Stomach (tissue), 9 donors: Measurements from ENCODE around the gene CDC42SE2. TPM values are rescaled to one million over a fixed set of nuclear protein-coding genes. Genes with fewer than 3 reads are reported as not detected.

Experiments
- DNase-seq, 2 donors: peaks; one replicate each; pipeline versions ENCODE4 v3.0.0 to v3.0.0-alpha.2; 2013 to 2019
- H3K27ac ChIP-seq, 5 donors: fragments of 200-600 bp in 4 of 5; sonication (generic) in 4 of 5; one replicate each; pipeline ENCODE4 v1.5.1; 2013 to 2019; ENCODE audit warnings: mild to moderate bottlenecking in 1 of 5, moderate library complexity in 1 of 5
- H3K27me3 ChIP-seq, 3 donors: fragments of 200-600 bp; sonication (generic); one replicate each; pipeline ENCODE4 v1.5.1; 2017 to 2019; ENCODE audit warnings: mixed run types in 1 of 3
- H3K36me3 ChIP-seq, 4 donors: fragments of 200-600 bp; sonication (generic); 1 replicate in 3 of 4; 2 replicates in 1 of 4; pipeline ENCODE4 v1.5.1; 2016 to 2019
- H3K4me1 ChIP-seq, 4 donors: fragments of 200-600 bp; sonication (generic); one replicate each; pipeline ENCODE4 v1.5.1; 2016 to 2019
- H3K4me3 ChIP-seq, 4 donors: fragments of 200-600 bp; sonication (generic) in 3 of 4; one replicate each; pipeline ENCODE4 v1.5.1; 2016 to 2019; ENCODE audit warnings: mild to moderate bottlenecking in 1 of 4
- H3K9me3 ChIP-seq, 4 donors: fragments of 200-600 bp; sonication (generic); one replicate each; pipeline ENCODE4 v1.5.1; 2016 to 2019
- CTCF ChIP-seq, 7 experiments: fragments of 450-650 bp in 4 of 7; fragments of 200-600 bp in 3 of 7; sonication (generic) in 3 of 7; IDR thresholded peaks; one replicate each; pipeline ENCODE4 v1.5.1; 2016 to 2019; ENCODE audit warnings: antibody characterized with exemption in 7 of 7, control low read depth in 2 of 7, mild to moderate bottlenecking in 1 of 7
- EP300 ChIP-seq: sonication (generic); formaldehyde crosslinking; IDR thresholded peaks from one replicate; pipeline ENCODE4 v1.6.1; 2017; ENCODE audit warnings: antibody characterized with exemption
- POLR2A ChIP-seq, 4 donors: fragments of 450-650 bp; IDR thresholded peaks; one replicate each; pipeline ENCODE4 v1.6.1; 2016; ENCODE audit warnings: antibody characterized with exemption in 4 of 4, control low read depth in 2 of 4, mild to moderate bottlenecking in 1 of 4, moderate library complexity in 1 of 4
- POLR2AphosphoS5 ChIP-seq, 3 donors: sonication (generic); formaldehyde crosslinking; IDR thresholded peaks; one replicate each; pipeline ENCODE4 v1.6.1; 2016; ENCODE audit warnings: antibody characterized with exemption in 3 of 3
- WGBS, 5 donors: extraction: QIAGEN DNeasy Blood & Tissue Kit in 3 of 5; methylation state at CpG; one replicate each; pipeline versions ENCODE4 v1.1.5 to v1.1.7; 2013 to 2018; 5-methylcytosine and 5-hydroxymethylcytosine counted together
- intact Hi-C: fragments of 100-400 bp; cut with DNase I; formaldehyde crosslinking; loops from one replicate; pipeline ENCODE4 v1.15.1; 2023; ENCODE audit warnings: low total_unique reads
- polyA plus RNA-seq, 3 donors: library from polyadenylated mRNA; stranded (reverse); fragments of 200-250 nt; gene quantifications; one replicate each; pipeline ENCODE4 v1.2.3, GENCODE V29; 2013
- total RNA-seq, 5 donors: library from RNA; depleted of rRNA; stranded (reverse); fragments of >200 nt; gene quantifications; one replicate each; pipeline versions ENCODE4 v1.1.0 to v1.2.3, GENCODE V29; 2014 to 2016
- donor health status: healthy with polysubstance abuse.
- donor health status: Bipolar disorder and iron deficiency.
- donor health status: healthy.

CDC42SE2 gene
- total and polyA plus RNA-seq, 8 donors: 11.0 to 87.9 (median 20.6) TPM

- Histone ChIP-seq H3K4me3 (no peak overlapping the region), H3K4me1 (peaks cover 0 to 36% (median 16%) of the 10 kb centered on the region in 4 donors), H3K9me3 (no peaks in the 10 kb centered on the region), H3K36me3 (peaks cover 0 to 19% (median 13%) of the 10 kb centered on the region in 4 donors), H3K27me3 (no peaks in the 10 kb centered on the region), H3K27ac (no peak overlapping the region)
- TF ChIP-seq POLR2AphosphoS5 (IDR thresholded peaks at IDR 0.05) (no peak), CTCF (IDR thresholded peaks at IDR 0.05) (no peak), POLR2A (IDR thresholded peaks at IDR 0.05) (no peak), EP300 (no peak)
- intact Hi-C loops: no loop called here
- 79 to 93% (median 83%) methylated on average over 4 of the region's 4 CpGs for WGBS, 5 donors
- no peak for DNase-seq
Measured at GRCh38 chr5:131322926-131323325, 59.1 kb downstream of the CDC42SE2 start.

- TF ChIP-seq POLR2A (IDR thresholded peaks at IDR 0.05): no peak
- TF ChIP-seq CTCF (IDR thresholded peaks at IDR 0.05): no peak
- no peak for TF ChIP-seq EP300
- TF ChIP-seq POLR2AphosphoS5 (IDR thresholded peaks at IDR 0.05): no peak
- peaks cover 0 to 14% (median 11%) of the 10 kb centered on the region in 4 donors for H3K36me3 ChIP-seq
- intact Hi-C loops: no loop called here
- no peak overlapping the region for H3K4me3 ChIP-seq
- H3K4me1 ChIP-seq: peaks cover 0 to 40% (median 18%) of the 10 kb centered on the region in 4 donors
- H3K27ac ChIP-seq: no peak overlapping the region
- no peak for DNase-seq
- no peaks in the 10 kb centered on the region for H3K27me3 ChIP-seq
- H3K9me3 ChIP-seq: no peaks in the 10 kb centered on the region
Measured at GRCh38 chr5:131323378-131323777, 59.5 kb downstream of the CDC42SE2 start.

GRCh38 chr5:131324303-131324702 lies 60.5 kb downstream of the CDC42SE2 start:
- TF ChIP-seq POLR2AphosphoS5 (IDR thresholded peaks at IDR 0.05) (no peak), POLR2A (IDR thresholded peaks at IDR 0.05) (no peak), CTCF (IDR thresholded peaks at IDR 0.05) (no peak), EP300 (no peak)
- Histone ChIP-seq H3K4me1 (peaks cover 0 to 50% (median 25%) of the 10 kb centered on the region in 4 donors), H3K9me3 (no peaks in the 10 kb centered on the region), H3K4me3 (no peak overlapping the region), H3K27ac (no peak overlapping the region), H3K36me3 (peaks cover 0 to 5% (median 2%) of the 10 kb centered on the region in 4 donors), H3K27me3 (no peaks in the 10 kb centered on the region)
- 30 to 50% (median 42%) methylated on average over 1 of the region's 1 CpG for WGBS, 5 donors
- intact Hi-C loops: no loop called here
- peak in 1 of 2 donors; percentile 30 for DNase-seq

- intact Hi-C loops: no loop called here
- 63 to 81% (median 72%) methylated on average over 3 of the region's 3 CpGs for WGBS, 5 donors
- H3K4me3 ChIP-seq: no peak overlapping the region
- peak overlapping the region in 1 of 5 donors; percentile 12 for H3K27ac ChIP-seq
- TF ChIP-seq POLR2A (IDR thresholded peaks at IDR 0.05) (no peak), CTCF (IDR thresholded peaks at IDR 0.05) (no peak), POLR2AphosphoS5 (IDR thresholded peaks at IDR 0.05) (no peak), EP300 (no peak)
- H3K9me3 ChIP-seq: no peaks in the 10 kb centered on the region
- no peaks in the 10 kb centered on the region for H3K36me3 ChIP-seq
- H3K27me3 ChIP-seq: no peaks in the 10 kb centered on the region
- DNase-seq: no peak
- H3K4me1 ChIP-seq: peaks cover 0 to 34% (median 20%) of the 10 kb centered on the region in 4 donors
Measured at GRCh38 chr5:131328536-131329285, 64.9 kb downstream of the CDC42SE2 start.
